ENCODE measurements around the gene SSBP2.

DNA sequence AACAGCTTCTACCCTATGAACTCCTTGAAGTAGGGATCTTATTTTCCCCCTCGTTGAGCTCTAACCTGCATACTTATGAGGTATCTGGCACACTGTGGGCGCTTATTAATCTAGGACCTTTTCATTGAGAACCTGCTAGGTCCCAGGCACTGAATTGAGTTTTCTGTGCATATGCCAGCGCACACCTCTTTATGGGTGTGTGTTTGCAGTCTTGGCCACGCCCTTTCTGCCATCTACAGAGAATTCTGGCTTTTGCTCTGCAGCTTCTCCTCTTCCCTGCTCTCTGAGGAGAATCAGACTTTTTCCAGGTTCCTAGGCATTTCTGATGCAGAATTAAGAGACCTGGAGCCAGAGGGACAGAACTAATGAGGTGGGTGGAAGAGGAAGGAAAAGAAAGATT, 25.4 kb upstream of the SSBP2 start:
- TF ChIP-seq POLR2A (IDR thresholded peaks at IDR 0.05; ENCODE audit: low read depth, low read length) (no peak), CTCF (IDR thresholded peaks at IDR 0.05; ENCODE audit: extremely low read depth in 1 of 2, insufficient read depth in 1 of 2, low read depth in 1 of 2, low read length in 2 of 2) (no peak), POLR2AphosphoS5 (IDR thresholded peaks at IDR 0.05; ENCODE audit: insufficient read depth, low read depth, low read length) (no peak), FOS (IDR thresholded peaks at IDR 0.05; ENCODE audit: borderline replicate concordance, insufficient read depth, low read length) (no peak), MAX (IDR thresholded peaks at IDR 0.05; ENCODE audit: insufficient read depth, insufficient read length) (no peak), EZH2 (IDR thresholded peaks at IDR 0.05; ENCODE audit: borderline replicate concordance, low read depth, low read length, severe bottlenecking) (no peak), MYC (IDR thresholded peaks at IDR 0.05; ENCODE audit: low read depth, low read length) (no peak)
